ENCODE results near the gene ZMIZ1.
"Not testable (repeated sequence)": the region's sequence is repeated elsewhere in the genome, so short reads cannot be mapped to it uniquely, and the experiment has no call there.

Gene ZMIZ1

GRCh38 chr10:79034271-79034876 is 34.4 kb upstream of the ZMIZ1 start:
- TF ChIP-seq CTCF (IDR thresholded peaks at IDR 0.05; ENCODE audit: extremely low read depth, missing control alignments) = no peak
- DNase-seq (ENCODE audit: low spot score) = no peak

GRCh38 chr10:79036416-79036815 is 32.4 kb upstream of the ZMIZ1 start:
- not testable (repeated sequence) for DNase-seq (ENCODE audit: low spot score)

DNA sequence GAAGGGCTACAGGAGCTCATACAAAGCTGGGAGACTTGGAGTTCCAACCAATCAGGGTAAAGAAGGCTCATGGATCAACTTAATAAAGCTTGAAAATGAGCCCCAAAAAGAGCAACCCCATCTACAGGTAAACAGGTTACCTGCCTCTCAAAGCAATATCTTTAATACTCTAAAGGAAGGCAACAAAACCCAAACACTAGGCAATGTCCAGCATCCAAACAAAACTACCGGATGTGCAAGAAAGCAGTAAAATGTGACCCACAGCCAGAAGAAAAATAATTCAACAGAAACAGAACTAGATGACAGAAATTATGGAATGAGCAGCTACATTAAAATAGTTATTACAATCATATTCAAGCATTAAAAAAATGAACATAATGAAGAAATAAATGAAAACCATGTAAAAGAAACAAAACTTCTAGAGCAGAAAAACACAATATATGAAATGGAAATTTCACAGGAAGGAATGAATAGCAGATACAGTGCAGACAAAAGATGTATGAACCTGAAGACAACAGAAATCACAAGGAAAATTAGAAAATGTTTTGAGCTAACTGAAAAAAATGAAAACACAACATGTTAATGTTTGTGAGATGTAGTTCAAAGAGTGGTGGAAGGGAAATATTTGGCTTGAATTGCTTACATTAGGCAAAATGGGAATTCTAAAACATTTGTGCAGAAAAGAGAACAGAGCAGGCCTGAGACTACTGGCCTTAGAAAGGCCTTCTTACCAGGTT is 30.5 kb upstream of the ZMIZ1 start:
- no peak for TF ChIP-seq CTCF (IDR thresholded peaks at IDR 0.05; ENCODE audit: extremely low read depth, missing control alignments)
- no peak for DNase-seq (ENCODE audit: low spot score)

- DNase-seq (ENCODE audit: low spot score) = no peak
- no peak for TF ChIP-seq CTCF (IDR thresholded peaks at IDR 0.05; ENCODE audit: extremely low read depth, missing control alignments)
Measured at GRCh38 chr10:79038841-79039201, 29.9 kb upstream of the ZMIZ1 start.

- no peak for DNase-seq (ENCODE audit: low spot score)
- TF ChIP-seq CTCF (IDR thresholded peaks at IDR 0.05; ENCODE audit: extremely low read depth, missing control alignments) = no peak
Measured at GRCh38 chr10:79042639-79043411, 25.9 kb upstream of the ZMIZ1 start.

DNA sequence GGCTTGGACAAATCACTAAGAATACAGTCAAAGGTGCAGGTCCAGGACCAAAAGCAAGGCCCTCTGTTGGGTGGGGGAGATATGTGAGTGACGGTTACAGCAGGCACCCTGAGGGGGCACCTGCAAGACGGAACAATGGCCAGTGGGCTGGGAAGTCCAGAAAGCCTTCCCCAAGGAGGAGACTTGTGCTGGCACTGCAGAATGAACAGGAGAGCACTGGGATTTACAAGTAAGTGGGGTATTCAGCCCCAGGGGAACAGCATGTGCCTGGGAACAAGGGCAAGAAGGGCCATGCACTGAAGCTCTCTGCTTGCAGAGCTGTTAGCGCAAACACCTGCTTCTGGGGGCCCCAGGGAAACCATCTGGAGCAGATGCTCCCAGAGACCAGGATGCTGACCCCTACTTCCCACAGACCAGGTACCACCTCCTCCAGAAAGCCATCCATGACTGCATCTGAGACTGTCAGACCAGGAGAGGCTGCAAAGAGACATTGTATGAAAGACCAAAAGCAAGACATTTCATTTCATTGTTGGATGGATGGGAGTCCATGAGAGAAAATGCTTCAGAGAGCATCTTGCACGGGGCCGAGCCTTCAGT is 24.6 kb upstream of the ZMIZ1 start:
- DNase-seq (ENCODE audit: low spot score) = no peak
- no peak for TF ChIP-seq CTCF (IDR thresholded peaks at IDR 0.05; ENCODE audit: extremely low read depth, missing control alignments)

DNA sequence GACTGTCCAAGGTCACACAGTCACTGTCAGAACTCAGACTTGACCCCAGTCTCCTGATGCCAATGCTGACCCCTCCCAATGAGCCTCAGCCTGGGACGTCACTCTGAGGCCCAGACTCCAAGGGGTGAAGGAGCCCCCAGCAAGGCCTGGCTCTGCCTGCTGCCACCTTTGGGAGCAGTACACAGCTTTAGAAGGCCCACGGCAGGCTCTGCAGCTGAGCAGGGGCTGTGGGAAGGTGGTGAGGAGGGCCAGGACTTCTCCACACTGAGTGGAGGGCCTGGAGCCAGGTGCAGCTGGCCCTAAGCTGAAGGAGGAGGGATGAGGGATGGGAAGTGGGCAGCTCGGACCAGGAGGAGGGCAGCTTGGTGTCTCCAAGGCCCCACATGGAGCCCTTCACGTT is 23.9 kb upstream of the ZMIZ1 start:
- no peak for TF ChIP-seq CTCF (IDR thresholded peaks at IDR 0.05; ENCODE audit: extremely low read depth, missing control alignments)
- DNase-seq (ENCODE audit: low spot score) = no peak
